Common myeloid progenitor, CD34-positive (primary cell): ENCODE results near the gene SPPL2B. TPM values are rescaled to one million over a fixed set of nuclear protein-coding genes. Genes with fewer than 3 reads are reported as not detected.
"Not testable (repeated sequence)": the region's sequence is repeated elsewhere in the genome, so short reads cannot be mapped to it uniquely, and the experiment has no call there.

Source experiments
- CTCF ChIA-PET: fragments of 350-600 bp; sonication (Branson Sonifier 250); formaldehyde crosslinking; loops from one replicate; lab custom pipeline; 2021; ENCODE audit warnings: antibody characterized with exemption; lab: Charles Lee
- POLR2A ChIA-PET: fragments of 350-600 bp; sonication (Branson Sonifier 250); formaldehyde crosslinking; loops from one replicate; lab custom pipeline; 2021; ENCODE audit warnings: antibody characterized with exemption; lab: Charles Lee
- DNase-seq, 3 donors: peaks; one replicate each; pipeline versions ENCODE4 v3.0.0 to v3.0.0-alpha.2; 2013
- H3K27ac ChIP-seq, 2 experiments: 1 replicate in 1 of 2; 2 replicates in 1 of 2; pipeline ENCODE4 v1.7.0; 2013; ENCODE audit warnings: inconsistent platforms in 2 of 2, low read length in 2 of 2, mild to moderate bottlenecking in 2 of 2, low read depth in 1 of 2, moderate library complexity in 1 of 2; ENCODE audit not compliant: severe bottlenecking in 2 of 2, insufficient read depth in 1 of 2, poor library complexity in 1 of 2
- H3K27me3 ChIP-seq, 5 experiments: replicated peaks in 2 of 5; 1 replicate in 3 of 5; 2 replicates in 2 of 5; pipeline versions ENCODE4 v1.6.1 to v1.7.0; 2013; ENCODE audit warnings: low read length in 4 of 5, mild to moderate bottlenecking in 2 of 5, moderate library complexity in 2 of 5, inconsistent platforms in 1 of 5; ENCODE audit not compliant: insufficient read depth in 5 of 5, control insufficient read depth in 4 of 5
- H3K36me3 ChIP-seq, 4 experiments: 1 replicate in 2 of 4; 2 replicates in 2 of 4; pipeline versions ENCODE4 v1.6.1 to v1.7.0; 2013; ENCODE audit warnings: low read length in 3 of 4, control low read depth in 1 of 4, mild to moderate bottlenecking in 1 of 4; ENCODE audit not compliant: control insufficient read depth in 4 of 4, insufficient read depth in 4 of 4
- H3K4me1 ChIP-seq, 4 experiments: 1 replicate in 3 of 4; 2 replicates in 1 of 4; pipeline versions ENCODE4 v1.6.1 to v1.7.1; 2013; ENCODE audit warnings: low read length in 3 of 4, mild to moderate bottlenecking in 3 of 4, control low read depth in 1 of 4, inconsistent platforms in 1 of 4, moderate library complexity in 1 of 4; ENCODE audit not compliant: control insufficient read depth in 4 of 4, insufficient read depth in 4 of 4; ENCODE audit errors: control extremely low read depth in 1 of 4
- H3K4me3 ChIP-seq, 7 experiments: 1 replicate in 4 of 7; 2 replicates in 3 of 7; pipeline versions ENCODE4 v1.5.1 to v1.7.0; 2013; ENCODE audit warnings: mild to moderate bottlenecking in 7 of 7, low read length in 6 of 7, moderate library complexity in 6 of 7, inconsistent platforms in 2 of 7, low read depth in 2 of 7, control low read depth in 1 of 7; ENCODE audit not compliant: insufficient read depth in 4 of 7, control insufficient read depth in 1 of 7; ENCODE audit errors: extremely low read depth in 1 of 7
- H3K9me3 ChIP-seq, 5 experiments: 1 replicate in 4 of 5; 2 replicates in 1 of 5; pipeline versions ENCODE4 v1.6.1 to v1.7.1; 2013; ENCODE audit warnings: low read length in 4 of 5, mild to moderate bottlenecking in 2 of 5, inconsistent platforms in 1 of 5, low read depth in 1 of 5, moderate library complexity in 1 of 5; ENCODE audit not compliant: control insufficient read depth in 4 of 5, insufficient read depth in 2 of 5; ENCODE audit errors: control extremely low read depth in 1 of 5
- WGBS: methylation state at CpG from one replicate; pipeline ENCODE4 v1.1.5; 2013; ENCODE audit not compliant: insufficient coverage; 5-methylcytosine and 5-hydroxymethylcytosine counted together
- polyA plus RNA-seq: library from polyadenylated mRNA; unstranded; fragments of 120-200 nt; gene quantifications from one replicate; pipeline ENCODE4 v1.2.1, GENCODE V29; 2013

SPPL2B gene
- polyA plus RNA-seq = 132 TPM

- H3K9me3 ChIP-seq = no peaks in the 10 kb centered on the region
- H3K36me3 ChIP-seq = peaks cover 0 to 32% (median 3%) of the 10 kb centered on the region in 4 experiments
- H3K4me3 ChIP-seq = peak within 1 kb of the TSS; percentile 70 to 98 (median 93)
- WGBS = 0% methylated on average over 84 of the region's 89 CpGs
- peak; percentile 89 to 96 (median 94) for DNase-seq
- peaks cover 2 to 85% (median 81%) of the 10 kb centered on the region in 4 experiments for H3K4me1 ChIP-seq
- ChIA-PET POLR2A (interaction anchor here (1.3 kb wide), 2 partner anchors 12 to 41 kb away, joined by 4 to 6 read pairs; no protein-coding TSS in a partner anchor), CTCF (interaction anchor here (1.3 to 2.2 kb wide), 2 partner anchors 13 to 54 kb away, joined by 4 to 11 read pairs; no protein-coding TSS in a partner anchor)
- no peaks in the 10 kb centered on the region for H3K27me3 ChIP-seq
- H3K27ac ChIP-seq = peak within 1 kb of the TSS; percentile 88 to 96
These were observed at the start of gene SPPL2B, which contains the start of gene LSM7 for GRCh38 chr19:2328401-2329148. SPPL2B (plus strand) TSS chr19:2328684; CDS start chr19:2328710, 26 bp downstream. LSM7 (minus strand) TSS chr19:2328586; CDS start chr19:2328566, 20 bp downstream.

- H3K27ac ChIP-seq = no peak overlapping the region
- no peaks in the 10 kb centered on the region for H3K27me3 ChIP-seq
- no peaks in the 10 kb centered on the region for H3K9me3 ChIP-seq
- CTCF ChIA-PET = interaction anchor here (1.2 kb wide), 1 partner anchor 42 kb away, joined by 4 read pairs; no protein-coding TSS in a partner anchor
- peaks cover 0 to 27% (median 18%) of the 10 kb centered on the region in 4 experiments for H3K4me1 ChIP-seq
- H3K36me3 ChIP-seq = peaks cover 0 to 9% (median 7%) of the 10 kb centered on the region in 4 experiments
- no peak for DNase-seq
- no peak overlapping the region for H3K4me3 ChIP-seq
- WGBS = 90% methylated on average over 20 of the region's 26 CpGs
- POLR2A ChIA-PET = interaction anchor here (0.7 kb wide), 1 partner anchor 42 kb away, joined by 3 read pairs; no protein-coding TSS in a partner anchor
These were observed 47.7 kb upstream of the SPPL2B start for GRCh38 chr19:2280633-2281264.

- Histone ChIP-seq H3K4me1 (peaks cover 0 to 34% (median 20%) of the 10 kb centered on the region in 4 experiments), H3K4me3 (peak overlapping the region in 6 of 7 experiments; percentile 19 to 67 (median 54))
- WGBS = 0% methylated on average over 9 of the region's 16 CpGs
- H3K27ac ChIP-seq, H3K27me3 ChIP-seq, H3K9me3 ChIP-seq, H3K36me3 ChIP-seq, DNase-seq: not testable (repeated sequence)
- CTCF ChIA-PET = interaction anchor here (1.0 kb wide), 2 partner anchors 8 to 113 kb away, joined by 3 read pairs; no protein-coding TSS in a partner anchor
- POLR2A ChIA-PET = interaction anchor here (0.7 to 1.3 kb wide), 3 partner anchors 18 to 146 kb away, joined by 3 to 5 read pairs (median 4); partner anchors contain the start of gene TIMM13
These were observed 47.0 kb upstream of the SPPL2B start for GRCh38 chr19:2281265-2282061.

GRCh38 chr19:2282062-2282861 lies 46.2 kb upstream of the SPPL2B start, which contains the start of gene PEAK3:
PEAK3 (minus strand) TSS chr19:2282175; CDS start chr19:2280931, 1,244 bp downstream.
- Histone ChIP-seq H3K36me3 (peaks cover 0 to 1% (median 0%) of the 10 kb centered on the region in 4 experiments), H3K27ac (no peak within 1 kb of the TSS), H3K4me1 (peaks cover 0 to 40% (median 28%) of the 10 kb centered on the region in 4 experiments), H3K9me3 (no peaks in the 10 kb centered on the region), H3K4me3 (peak within 1 kb of the TSS in 6 of 7 experiments; percentile 19 to 67 (median 54)), H3K27me3 (no peaks in the 10 kb centered on the region)
- ChIA-PET POLR2A (interaction anchor here (0.5 to 1.4 kb wide), 6 partner anchors 14 to 145 kb away, joined by 3 to 5 read pairs (median 3); partner anchors contain the start of gene TIMM13), CTCF (interaction anchor here (1.0 to 1.5 kb wide), 4 partner anchors 8 to 112 kb away, joined by 3 to 4 read pairs (median 3); no protein-coding TSS in a partner anchor)
- 9% methylated on average over 34 of the region's 41 CpGs for WGBS
- DNase-seq = peak in 2 of 3 donors; percentile 74 to 83

- H3K4me1 ChIP-seq = peaks cover 0 to 46% (median 33%) of the 10 kb centered on the region in 4 experiments
- peak overlapping the region in 2 of 7 experiments; percentile 65 to 67 for H3K4me3 ChIP-seq
- no peak for DNase-seq
- no peak overlapping the region for H3K27ac ChIP-seq
- no peaks in the 10 kb centered on the region for H3K27me3 ChIP-seq
- H3K36me3 ChIP-seq = no peaks in the 10 kb centered on the region
- H3K9me3 ChIP-seq = no peaks in the 10 kb centered on the region
- ChIA-PET CTCF (interaction anchor here (1.0 to 1.5 kb wide), 3 partner anchors 9 to 36 kb away, joined by 3 to 4 read pairs (median 3); no protein-coding TSS in a partner anchor), POLR2A (interaction anchor here (1.0 to 1.4 kb wide), 3 partner anchors 19 to 111 kb away, joined by 3 to 5 read pairs (median 3); no protein-coding TSS in a partner anchor)
- 92% methylated on average over 9 of the region's 11 CpGs for whole genome bisulfite sequencing
These were observed 45.6 kb upstream of the SPPL2B start for GRCh38 chr19:2282862-2283237.
